Stimulated activated CD4-positive, alpha-beta T cell treated with anti-CD3 and anti-CD28 coated beads, Interleukin-4, amount 100 ng/mL, for 48 hours (primary cell): ENCODE data around the gene APH1B.

Experiments used
- DNase-seq, 2 donors: peaks; one replicate each; pipeline ENCODE4 v3.0.0-alpha.2; 2020; ENCODE audit warnings: low read depth in 2 of 2

APH1B gene

GRCh38 chr15:63252292-63252691 lies 25.1 kb upstream of the APH1B start:
- DNase-seq: no peak

- no peak for DNase-seq
These were observed 22.4 kb upstream of the APH1B start for GRCh38 chr15:63254991-63255390.

GRCh38 chr15:63255489-63255990 lies 21.9 kb upstream of the APH1B start:
- no peak for DNase-seq

GRCh38 chr15:63256433-63257274 lies 20.8 kb upstream of the APH1B start:
- DNase-seq: no peak

GRCh38 chr15:63258658-63259057 lies 18.7 kb upstream of the APH1B start:
- no peak for DNase-seq

GRCh38 chr15:63260791-63261190 lies 16.6 kb upstream of the APH1B start:
- DNase-seq: no peak

GRCh38 chr15:63261311-63261710 lies 16.1 kb upstream of the APH1B start:
- DNase-seq: no peak

- no peak for DNase-seq
These were observed 13.9 kb upstream of the APH1B start for GRCh38 chr15:63263519-63263918.

- no peak for DNase-seq
These were observed 12.6 kb upstream of the APH1B start for GRCh38 chr15:63264688-63265293.

GRCh38 chr15:63274427-63274826 lies 3.0 kb upstream of the APH1B start:
- DNase-seq: no peak

GRCh38 chr15:63276342-63277037 lies 915 bp upstream of the APH1B start:
- DNase-seq: no peak

GRCh38 chr15:63277893-63278456 lies 570 bp downstream of the APH1B start:
- DNase-seq: no peak

GRCh38 chr15:63283126-63283525 lies 5.7 kb downstream of the APH1B start:
- no peak for DNase-seq

- DNase-seq: no peak
These were observed 6.9 kb downstream of the APH1B start for GRCh38 chr15:63284335-63284734.

GRCh38 chr15:63287109-63287508 lies 9.7 kb downstream of the APH1B start:
- no peak for DNase-seq

GRCh38 chr15:63288342-63288741 lies 10.9 kb downstream of the APH1B start:
- DNase-seq: no peak

- no peak for DNase-seq
These were observed 11.5 kb downstream of the APH1B start for GRCh38 chr15:63288778-63289378.

- DNase-seq: no peak
These were observed 14.1 kb downstream of the APH1B start for GRCh38 chr15:63291507-63291906.

- no peak for DNase-seq
These were observed 14.8 kb downstream of the APH1B start for GRCh38 chr15:63292241-63292640.

GRCh38 chr15:63292771-63293170 lies 15.4 kb downstream of the APH1B start:
- no peak for DNase-seq

- DNase-seq: no peak
These were observed 17.0 kb downstream of the APH1B start for GRCh38 chr15:63294359-63294758.

- DNase-seq: no peak
These were observed 17.9 kb downstream of the APH1B start for GRCh38 chr15:63295341-63295740.
